Activated T-helper 1 cell treated with Interleukin-2 at 50 U/mL for 16 hours (primary cell): ENCODE measurements around the gene CCR6.
"Not testable (repeated sequence)": the region's sequence is repeated elsewhere in the genome, so short reads cannot be mapped to it uniquely, and the experiment has no call there.

Experiments
- DNase-seq: peaks from one replicate; pipeline ENCODE4 v3.0.0-alpha.2; 2020; ENCODE audit warnings: low read depth

CCR6 gene

DNA sequence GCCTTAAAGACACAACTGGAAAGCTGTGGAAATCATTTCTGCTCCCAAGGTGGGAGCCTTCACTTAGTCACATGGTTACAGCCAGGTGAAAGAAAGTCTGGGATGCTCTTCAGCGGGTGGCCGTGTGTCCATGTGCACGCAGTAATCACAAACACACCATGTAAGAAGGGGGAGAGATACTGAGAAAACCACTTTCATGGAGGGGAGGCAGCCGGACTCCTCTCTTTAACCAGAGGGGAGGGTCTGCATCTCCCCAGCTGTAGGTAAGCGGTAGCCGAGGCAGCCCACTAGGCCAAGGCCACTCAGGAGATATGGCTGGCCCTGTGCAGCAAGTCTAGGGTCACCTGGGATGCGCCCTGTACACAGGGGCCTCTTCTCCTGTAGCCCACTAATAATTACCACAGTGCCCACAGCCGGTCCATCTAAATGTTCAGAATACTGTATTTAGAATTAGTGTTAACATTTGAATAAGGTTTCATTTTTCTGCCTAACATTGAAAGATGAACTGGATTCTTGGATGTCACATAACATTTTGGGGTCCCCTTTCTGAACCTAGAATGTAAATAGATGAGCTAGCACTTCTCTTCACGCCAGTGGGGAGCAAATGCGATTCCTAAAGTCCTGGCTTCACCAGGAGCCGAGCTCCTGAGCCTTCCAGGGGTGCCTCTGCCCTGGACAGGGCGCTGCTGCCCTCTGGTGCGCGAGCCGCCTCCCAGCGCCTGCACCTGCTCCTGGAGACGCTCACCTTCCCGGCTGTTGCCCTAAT lies 19.0 kb downstream of the CCR6 start:
- DNase-seq = peak; percentile 41

DNA sequence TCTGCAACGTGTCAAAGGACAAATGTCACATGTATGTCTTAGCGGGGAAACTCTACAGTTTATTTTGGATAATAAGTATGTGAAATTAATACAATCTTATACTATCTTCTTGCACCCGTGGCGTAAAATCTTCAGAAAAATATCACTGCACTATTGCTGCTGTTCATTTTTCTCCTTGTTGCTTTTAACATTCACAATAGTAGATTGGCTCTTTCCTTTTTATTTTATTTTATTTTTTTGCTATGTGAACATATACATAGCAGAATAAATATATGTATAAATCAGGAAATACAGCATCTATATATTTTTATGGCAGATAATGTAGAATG lies 19.5 kb downstream of the CCR6 start:
- no peak for DNase-seq

DNA sequence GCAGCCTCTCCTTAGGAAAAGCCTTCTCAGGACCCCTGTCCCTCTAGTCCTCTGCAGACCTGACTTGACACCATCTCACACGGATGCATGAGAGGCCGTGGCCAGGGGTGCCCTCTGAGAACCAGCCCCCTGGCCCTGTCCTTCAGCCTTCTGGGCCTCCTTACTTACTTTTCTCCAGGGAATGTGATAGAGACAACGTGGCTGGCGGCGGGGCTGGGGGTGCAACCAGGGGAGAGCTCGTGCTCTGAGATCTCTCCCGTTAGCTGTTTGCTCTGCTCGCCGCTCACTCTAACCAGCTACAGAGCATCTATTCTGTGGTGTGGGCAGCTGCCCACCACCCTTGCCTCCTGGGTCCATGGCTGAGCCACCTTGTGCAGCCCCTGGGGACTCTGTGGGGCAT lies 20.1 kb downstream of the CCR6 start:
- DNase-seq = no peak

DNA sequence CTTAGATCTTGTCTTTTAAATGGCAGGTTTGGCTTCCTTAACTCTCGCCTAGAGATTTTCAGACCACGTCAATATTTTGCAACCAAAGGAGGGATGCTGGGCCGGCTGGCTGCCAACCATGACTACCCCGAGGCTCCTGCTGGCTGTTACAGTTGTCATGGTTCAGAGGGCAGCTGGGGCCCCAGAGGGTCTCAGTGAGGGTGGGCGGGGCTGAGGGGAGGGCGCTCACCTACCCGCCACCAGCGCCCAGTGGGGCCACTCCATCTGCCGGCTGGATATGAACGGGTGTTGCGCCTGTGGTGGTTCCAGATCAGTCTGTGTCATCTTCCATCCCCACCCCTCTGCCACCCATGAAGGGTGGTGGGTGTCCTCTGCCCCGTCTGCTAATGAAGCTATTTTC lies 22.6 kb downstream of the CCR6 start:
- DNase-seq = no peak

DNA sequence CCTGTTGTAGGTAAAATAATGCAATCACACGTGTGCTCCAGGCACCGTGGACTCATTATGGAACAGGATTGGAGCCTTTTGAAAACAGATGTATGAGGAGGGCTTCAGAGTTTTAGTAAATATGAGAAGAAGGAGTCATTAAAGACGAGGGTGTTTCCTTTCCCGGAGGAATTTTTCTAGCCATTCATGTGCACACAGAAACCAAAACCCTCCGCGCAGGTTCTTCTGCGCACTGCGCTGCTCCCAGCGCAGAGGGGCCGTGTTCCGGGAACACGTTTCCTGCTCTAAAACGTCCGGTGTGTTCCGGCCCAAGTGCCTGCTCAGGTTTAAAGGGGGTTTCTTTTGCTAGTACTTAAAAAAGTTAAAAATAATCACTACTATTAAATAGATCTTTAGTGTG lies 23.2 kb downstream of the CCR6 start:
- no peak for DNase-seq

DNA sequence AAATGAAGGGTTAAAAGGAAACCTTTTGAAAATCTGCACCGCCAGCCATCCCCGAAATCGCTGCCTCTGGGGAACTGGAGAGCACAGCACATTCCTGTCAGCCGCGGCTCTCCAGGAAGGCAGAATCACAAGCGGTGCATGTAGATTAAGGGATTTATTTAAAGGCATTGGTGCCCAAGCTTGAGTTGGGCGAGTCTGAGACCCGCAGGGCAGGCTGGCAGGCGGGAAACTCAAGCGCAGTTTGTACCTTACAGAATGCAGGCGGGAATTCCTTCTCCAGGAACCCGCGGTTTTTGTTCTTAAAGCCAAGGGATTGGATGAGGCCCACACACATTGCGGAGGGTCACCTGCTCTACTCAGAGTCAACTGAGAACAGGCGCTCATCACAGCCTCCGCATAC lies 24.1 kb downstream of the CCR6 start:
- no peak for DNase-seq

DNA sequence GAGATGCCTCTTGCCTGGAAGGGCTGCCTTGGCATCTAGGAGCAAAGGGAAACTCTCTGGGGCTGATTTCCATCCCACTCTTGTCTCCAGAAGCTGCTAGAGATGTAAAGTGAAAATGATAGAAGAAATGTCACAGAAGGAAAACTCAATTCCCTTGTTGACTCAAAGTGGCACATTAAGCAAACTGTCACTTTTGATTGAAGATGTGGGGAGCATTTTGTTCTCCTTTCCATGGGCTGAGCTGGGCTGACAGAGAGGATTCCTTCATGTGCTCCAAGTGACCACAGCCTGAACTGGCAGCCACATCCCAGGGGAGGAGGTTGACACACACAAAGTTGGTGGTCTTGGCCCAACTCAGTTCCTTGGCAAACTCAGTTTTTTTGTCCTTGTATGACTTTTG lies 25.1 kb downstream of the CCR6 start:
- no peak for DNase-seq

DNA sequence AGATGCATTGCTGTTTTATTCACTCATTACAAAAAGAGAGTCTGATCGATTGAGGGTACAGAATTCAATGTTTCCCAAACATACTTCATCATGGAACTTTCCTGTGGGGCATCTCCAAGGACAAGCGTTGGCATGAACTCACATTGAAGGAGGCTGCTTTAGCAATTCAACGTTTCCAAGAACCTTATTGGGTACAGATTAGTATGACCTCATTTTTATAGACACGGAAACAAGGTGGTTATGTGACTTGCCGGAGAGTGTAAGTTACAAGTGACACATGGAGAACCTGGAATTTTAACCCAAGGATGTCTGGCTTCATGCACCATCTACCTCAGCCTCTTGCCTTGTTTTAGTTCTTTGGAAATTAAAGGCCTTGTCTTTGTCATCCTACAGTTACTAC lies 26.1 kb downstream of the CCR6 start:
- no peak for DNase-seq

DNA sequence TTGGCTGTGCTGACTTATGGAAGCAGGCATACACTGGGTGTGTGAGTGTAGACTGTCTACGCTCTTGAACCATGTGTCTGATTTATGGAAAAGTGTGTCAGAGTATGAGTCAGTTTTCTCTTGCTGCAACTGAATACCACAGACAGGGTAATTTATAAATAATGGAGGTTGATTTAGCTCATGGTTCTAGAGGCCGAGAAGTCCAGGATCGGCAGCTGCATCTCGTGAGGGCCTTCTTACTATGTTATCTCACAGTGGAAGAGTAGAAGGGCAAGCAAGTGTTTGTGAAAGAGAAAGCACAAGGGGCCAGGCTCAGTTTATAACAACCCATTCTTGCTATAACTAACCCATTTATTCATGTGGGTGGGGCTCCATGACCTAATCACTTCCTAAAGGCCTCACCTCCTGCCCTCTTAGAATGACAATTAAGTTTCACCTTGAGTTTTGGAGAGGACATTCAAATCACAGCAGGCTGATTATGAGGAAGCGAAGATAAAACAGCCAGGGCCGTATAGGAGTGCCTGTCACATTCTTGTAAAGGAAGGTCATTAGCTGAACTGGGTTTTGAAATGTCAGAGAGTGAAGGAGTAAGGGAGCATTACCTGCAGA lies 28.1 kb downstream of the CCR6 start:
- no peak for DNase-seq

DNA sequence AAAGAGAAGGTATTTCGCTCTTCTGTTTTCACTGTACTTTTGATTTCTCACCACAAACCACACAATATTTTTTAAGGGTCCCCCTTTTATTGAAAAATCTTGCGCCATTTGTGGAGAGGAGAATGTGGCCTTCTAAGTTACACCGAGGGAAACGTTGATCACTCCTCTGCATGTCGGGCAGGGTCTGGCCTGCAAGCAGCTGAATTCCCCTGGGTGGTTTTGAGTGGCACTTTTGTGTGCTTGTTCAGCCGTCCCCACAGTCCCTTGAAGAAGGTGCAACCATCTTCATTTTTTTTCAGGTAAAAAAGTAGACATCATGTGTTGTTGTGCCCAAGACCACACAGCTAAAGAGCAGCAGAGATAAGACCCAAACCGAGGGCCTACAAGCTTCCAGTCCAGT lies 28.8 kb downstream of the CCR6 start:
- no peak for DNase-seq

DNA sequence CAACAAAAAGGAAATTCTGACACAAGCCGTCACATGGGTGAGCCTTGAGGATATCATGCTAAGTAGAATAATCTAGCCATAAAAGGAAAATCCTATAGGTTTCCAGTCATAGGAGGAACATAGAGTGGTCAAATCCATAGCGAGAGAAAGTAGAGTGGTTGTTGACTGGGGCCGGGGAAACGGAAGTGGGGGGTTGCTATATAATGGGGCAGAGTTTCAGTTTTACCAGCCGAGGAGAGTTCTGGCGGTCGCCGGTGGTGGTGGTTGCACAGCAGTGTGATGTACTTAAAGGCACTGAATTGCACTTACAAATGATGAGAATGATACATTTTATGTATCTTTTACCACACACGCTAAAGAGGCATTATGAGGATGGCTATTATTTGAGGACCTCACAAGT lies 30.0 kb downstream of the CCR6 start:
- no peak for DNase-seq

DNA sequence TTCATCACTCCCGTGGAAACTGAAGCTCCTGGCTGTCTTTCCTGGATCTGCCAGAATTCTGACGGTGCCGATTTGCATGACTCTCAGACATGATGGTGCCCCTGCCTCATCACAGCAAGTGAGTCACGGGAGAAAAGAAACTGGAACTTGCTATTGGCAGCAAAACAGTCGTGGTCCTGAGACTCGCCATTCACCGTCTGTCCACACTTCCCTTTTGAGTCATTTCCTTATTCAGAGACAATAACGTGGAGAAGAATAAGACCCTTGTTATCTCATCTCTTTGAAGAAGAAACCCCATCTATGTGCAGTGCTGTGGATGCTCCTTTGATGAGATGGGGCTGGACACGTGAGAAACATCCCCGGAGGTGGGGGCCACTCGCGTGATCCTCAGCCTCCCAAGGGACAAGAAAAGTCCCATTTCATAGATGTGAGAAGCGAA lies 30.6 kb downstream of the CCR6 start:
- DNase-seq = no peak

DNA sequence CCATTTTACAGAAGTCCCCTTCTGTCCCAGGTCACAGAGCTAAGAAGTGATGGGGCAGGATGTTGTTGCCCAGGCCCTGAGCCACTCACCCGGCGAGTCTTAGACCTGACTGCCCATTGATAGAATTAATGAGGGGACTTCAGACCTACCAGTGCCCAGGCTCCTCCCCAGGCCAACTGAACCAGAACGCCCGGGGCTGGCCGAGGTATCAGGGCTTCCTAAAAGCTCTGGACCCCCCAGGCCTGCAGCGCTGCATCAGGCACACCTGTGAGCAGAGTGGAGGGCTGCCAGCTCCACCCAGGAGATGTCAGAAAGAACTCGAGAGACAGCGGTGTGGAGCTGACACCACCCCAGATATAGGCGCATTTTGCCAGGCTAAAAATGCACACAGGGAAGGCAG lies 31.4 kb downstream of the CCR6 start:
- DNase-seq = no peak

DNA sequence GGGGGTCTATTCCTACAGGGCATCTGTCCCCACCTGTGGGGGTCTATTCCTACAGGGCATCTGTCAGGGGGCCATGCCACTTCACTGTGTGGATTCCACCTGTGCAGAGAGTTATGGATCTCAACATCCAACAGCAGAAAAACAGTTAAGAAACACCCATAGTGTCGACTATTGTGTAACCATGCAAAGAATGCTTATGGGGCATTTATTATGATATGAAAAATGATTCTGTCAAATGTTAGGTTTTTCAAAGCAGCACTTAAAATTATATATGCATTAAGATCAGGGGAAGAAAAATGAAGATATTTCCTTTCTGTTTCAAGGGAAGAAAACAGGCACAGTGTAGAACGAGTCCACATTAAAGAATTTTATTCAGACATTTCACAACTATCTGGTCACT lies 32.0 kb downstream of the CCR6 start:
- DNase-seq = no peak

DNA sequence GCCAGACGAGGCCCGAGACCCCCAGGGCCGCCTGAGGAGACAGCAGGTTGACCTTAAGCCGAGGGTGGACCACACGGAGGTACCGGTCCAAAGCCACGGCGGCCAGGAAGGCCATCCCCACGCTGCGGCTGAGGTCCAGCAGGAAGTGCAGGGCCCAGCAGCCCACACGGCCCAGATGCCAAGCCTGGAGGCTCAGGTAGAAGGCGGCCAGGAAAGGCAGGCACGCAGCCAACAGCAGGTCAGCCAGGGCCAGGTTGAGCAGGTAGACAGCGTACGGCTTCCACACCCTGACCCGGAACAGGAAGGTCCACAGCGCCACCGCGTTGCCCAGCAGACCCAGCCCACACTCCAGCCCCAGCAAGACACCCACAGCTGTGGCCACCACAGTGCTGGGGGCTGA lies 34.5 kb downstream of the CCR6 start:
- DNase-seq = no peak

DNA sequence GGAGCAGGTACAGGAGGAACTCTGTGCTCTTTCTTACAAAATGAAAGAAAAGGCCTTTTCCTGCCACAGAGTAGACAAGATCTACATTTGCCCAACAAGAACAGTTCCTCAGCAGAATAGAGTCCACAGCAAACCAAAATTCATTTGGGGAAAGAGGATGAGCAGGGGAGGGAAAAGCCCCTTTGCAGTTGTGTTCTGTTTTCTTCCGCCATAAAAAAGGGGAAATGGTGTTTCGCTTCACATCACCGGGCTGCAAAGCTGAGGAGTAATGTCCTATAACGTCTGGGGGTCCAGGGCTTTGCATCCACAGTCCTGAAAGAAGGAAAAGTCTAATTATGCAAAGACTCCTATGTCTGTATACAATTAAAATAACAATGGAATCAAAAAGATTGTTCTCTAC lies 35.0 kb downstream of the CCR6 start, which contains the start of gene GPR31:
Gene GPR31, minus strand, starts transcription at position 118 of the 400 bp plus-strand sequence. CDS start 149 bp downstream, outside the sequence.
- no peak for DNase-seq

DNA sequence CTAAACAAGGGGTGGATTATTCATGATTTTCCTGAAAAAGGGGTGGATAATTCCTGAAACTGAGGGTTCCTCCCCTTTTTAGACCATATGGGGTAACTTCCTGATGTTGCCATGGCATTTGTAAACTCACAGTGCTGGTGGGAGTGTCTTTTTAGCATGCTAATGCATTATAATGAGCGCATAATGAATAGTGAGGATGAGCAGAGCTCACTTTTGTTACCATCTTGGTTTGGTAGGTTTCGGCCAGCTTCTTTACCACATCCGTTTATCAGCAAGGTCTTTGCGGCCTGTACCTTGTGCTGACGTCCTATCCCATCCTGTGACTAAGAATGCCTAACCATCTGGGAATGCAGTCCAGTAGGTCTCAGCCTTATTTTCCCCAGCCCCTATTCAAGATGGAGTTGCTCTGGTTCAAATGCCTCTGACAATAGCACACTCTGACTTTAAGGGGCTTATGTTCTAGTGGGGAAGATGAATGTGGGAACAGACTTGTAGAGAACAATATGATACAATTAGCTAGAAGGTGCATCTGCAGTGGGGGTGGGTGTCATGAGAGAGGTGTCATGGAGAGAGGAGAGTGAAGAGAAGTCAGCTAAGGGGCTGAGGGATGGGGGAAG lies 39.1 kb downstream of the CCR6 start:
- no peak for DNase-seq

DNA sequence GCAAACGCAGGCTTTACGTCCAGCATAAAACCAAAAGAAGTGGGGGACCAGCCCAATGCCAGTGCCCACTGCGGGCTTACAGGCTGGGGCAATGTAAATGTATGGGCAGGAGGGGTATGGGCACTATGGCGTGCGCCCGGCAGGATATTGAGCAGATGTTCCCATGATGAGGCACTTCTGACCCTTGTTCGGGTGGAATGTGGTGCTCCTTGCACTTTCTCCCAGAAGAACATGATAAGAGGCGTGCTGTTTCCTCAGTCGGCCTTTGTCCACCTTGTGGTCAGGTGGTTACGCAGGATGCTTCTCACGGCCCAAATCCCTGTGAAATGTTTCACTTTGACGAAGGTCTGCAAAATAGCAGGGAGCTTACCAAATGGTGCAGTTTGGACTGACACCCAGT lies 39.7 kb downstream of the CCR6 start:
- no peak for DNase-seq

DNA sequence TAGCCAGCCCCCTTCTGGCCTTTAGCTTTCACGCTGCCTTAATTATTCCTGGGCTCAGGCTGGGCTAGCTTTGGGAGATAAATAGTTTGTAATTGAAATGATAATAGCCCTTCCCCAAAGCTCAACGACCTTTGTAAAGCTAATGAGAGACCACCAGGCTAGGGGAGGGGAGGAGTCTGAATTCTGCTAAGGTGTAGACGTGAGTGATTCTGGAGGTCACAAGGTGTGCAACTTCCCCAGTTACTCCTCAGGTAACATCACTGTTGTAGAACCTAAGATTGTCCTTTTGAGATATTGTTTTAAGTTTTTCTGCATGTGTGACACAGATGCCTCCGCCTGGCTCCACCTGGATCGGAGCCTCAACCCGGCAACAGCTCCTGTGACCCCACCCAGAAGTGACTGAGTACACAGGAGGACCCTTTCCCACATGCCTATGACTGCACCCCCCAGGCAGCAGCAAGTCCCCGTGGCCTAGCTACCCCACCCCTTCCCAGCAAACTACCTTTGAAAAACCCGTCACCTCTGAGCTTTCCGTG lies 40.6 kb downstream of the CCR6 start:
- DNase-seq = no peak

DNA sequence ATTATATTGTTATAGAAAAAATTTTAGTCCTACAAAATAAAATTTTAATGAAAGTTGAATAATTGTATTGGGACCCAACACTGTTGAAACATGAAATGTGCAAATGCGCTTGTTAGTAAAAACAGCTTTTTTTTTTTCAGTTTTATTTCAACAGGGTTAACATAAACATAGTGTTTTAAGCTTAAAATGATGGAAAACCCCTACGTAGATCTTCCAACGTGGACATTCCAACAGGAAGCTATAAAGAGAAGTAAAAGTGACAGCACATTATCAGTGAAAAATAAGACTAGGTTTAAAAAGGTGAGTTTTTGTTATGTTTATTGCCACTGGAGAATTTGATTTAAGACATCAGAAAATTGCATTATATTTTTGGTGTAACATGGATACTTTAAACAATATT lies 41.4 kb downstream of the CCR6 start:
- DNase-seq = no peak

DNA sequence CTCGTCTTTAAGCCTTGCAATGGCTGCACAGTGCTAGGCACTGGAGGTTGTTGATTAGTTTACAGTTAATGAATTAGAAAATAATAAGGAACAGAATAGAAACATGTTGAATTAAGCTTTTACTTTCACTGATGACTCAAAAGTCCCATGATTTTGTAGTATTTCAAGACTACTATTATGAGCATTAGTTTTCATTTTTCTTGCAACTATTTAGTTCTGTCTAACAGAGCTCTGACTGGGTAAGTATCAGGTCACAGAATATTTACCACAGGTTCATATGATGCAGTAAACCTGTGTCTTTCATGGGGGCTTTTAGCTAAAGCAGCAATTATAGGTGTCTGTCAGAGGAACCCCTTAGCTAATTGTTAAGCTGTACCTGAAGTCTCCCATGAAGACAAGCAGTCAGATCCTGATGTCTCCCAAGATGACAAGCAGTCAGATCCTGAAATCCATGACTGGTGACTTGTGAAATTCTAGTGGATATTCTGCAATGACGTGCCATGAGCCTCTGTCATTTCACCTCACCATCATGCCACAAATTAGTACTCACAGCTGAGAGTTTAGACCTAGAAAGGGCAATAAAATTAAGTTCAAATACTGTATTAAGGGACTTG lies 43.1 kb downstream of the CCR6 start:
- no peak for DNase-seq

DNA sequence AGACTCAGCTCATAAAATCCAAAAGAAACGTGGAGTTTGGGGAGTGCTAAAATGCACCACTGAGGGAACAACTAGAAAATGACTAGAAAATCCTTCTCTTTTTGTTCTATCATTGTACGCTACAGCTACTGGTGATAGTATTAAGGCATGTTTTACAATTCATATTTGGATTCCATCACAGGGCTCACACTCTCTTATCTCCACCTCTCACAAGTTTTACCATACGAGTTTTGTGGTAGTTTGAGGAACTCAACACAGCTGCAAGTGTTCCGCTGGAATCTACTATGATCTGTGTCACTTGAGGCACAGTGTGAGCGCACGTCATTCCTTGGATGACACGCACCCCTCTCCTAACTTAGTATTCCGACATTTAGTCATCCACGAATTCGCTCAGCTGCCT lies 44.8 kb downstream of the CCR6 start:
- not testable (repeated sequence) for DNase-seq

DNA sequence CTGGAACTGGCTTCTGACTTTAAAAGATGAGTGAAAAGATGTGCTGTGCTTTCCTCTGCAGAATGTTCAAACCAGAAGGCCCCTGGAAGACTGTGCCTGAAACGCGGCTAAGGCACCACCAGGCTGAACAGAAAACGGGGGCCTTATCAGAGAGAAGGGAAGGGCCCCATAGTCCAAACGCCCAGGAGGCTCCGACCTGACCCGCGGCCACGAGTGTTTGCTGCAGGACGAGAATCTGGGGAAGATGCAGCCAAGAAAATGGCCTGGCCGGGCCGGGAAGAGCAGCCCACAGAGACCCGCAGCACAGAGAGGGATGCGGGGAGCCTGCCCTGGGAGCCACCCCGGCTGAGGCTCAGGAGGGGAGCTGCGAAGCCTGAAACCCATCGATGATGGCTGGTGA lies 45.4 kb downstream of the CCR6 start:
- not testable (repeated sequence) for DNase-seq
